HepG2 (cell line): ENCODE results near the gene MRPS7. TPM values are rescaled to one million over a fixed set of nuclear protein-coding genes. Genes with fewer than 3 reads are reported as not detected.

Source experiments
- ARID2 ChIP-seq: sonication (generic); formaldehyde crosslinking; IDR thresholded peaks from 2 replicates; pipeline ENCODE4 v1.8.1; 2022; ENCODE audit warnings: mild to moderate bottlenecking, missing genetic modification reagents, borderline replicate concordance
- ATAD3A ChIP-seq: sonication (generic); formaldehyde crosslinking; IDR thresholded peaks from 2 replicates; pipeline ENCODE4 v1.4.0; 2020; ENCODE audit warnings: missing genetic modification reagents
- CBFB ChIP-seq: sonication (generic); formaldehyde crosslinking; IDR thresholded peaks from 2 replicates; pipeline ENCODE4 v1.4.0; 2020; ENCODE audit warnings: missing genetic modification reagents
- CREB1 ChIP-seq, 2 experiments: fragments of 450-650 bp in 1 of 2; IDR thresholded peaks; 2 replicates each; pipeline ENCODE4 v1.6.1; 2016 to 2017; ENCODE audit warnings: control low read depth in 1 of 2, mild to moderate bottlenecking in 1 of 2, missing compliant biosample characterization in 1 of 2, missing genetic modification characterization in 1 of 2
- HDAC1 ChIP-seq: sonication (generic); formaldehyde crosslinking; IDR thresholded peaks from 2 replicates; pipeline ENCODE4 v1.5.1; 2020; ENCODE audit warnings: mild to moderate bottlenecking, missing genetic modification reagents
- JUN ChIP-seq: sonication (generic); formaldehyde crosslinking; IDR thresholded peaks from 2 replicates; pipeline ENCODE4 v1.4.0; 2020; ENCODE audit warnings: mild to moderate bottlenecking, missing genetic modification reagents
- KDM6A ChIP-seq: IDR thresholded peaks from 2 replicates; pipeline ENCODE4 v1.6.1; 2016; ENCODE audit warnings: low read depth
- MAFF ChIP-seq: IDR thresholded peaks from 2 replicates; pipeline ENCODE4 v1.6.1; 2011; ENCODE audit warnings: low read depth, low read length, improper control_type of control experiment
- MIER2 ChIP-seq: IDR thresholded peaks from 2 replicates; pipeline ENCODE4 v1.6.1; 2016; ENCODE audit warnings: missing biosample characterization, missing genetic modification reagents
- MTF2 ChIP-seq: sonication (generic); formaldehyde crosslinking; IDR thresholded peaks from 2 replicates; pipeline ENCODE4 v1.5.0; 2020; ENCODE audit warnings: missing genetic modification reagents, borderline replicate concordance
- NCOA5 ChIP-seq: sonication (generic); formaldehyde crosslinking; IDR thresholded peaks from 2 replicates; pipeline ENCODE4 v1.4.0; 2020; ENCODE audit warnings: missing genetic modification reagents
- NFIB ChIP-seq: sonication (generic); formaldehyde crosslinking; IDR thresholded peaks from 2 replicates; pipeline ENCODE4 v1.9.0; 2021; ENCODE audit warnings: missing genetic modification reagents, mild to moderate bottlenecking, borderline replicate concordance
- RBFOX2 ChIP-seq: fragments of 200-400 bp; formaldehyde crosslinking; IDR thresholded peaks from 2 replicates; pipeline ENCODE4 v1.6.1; 2017; ENCODE audit warnings: low read depth, mild to moderate bottlenecking, low read length
- SAP130 ChIP-seq: IDR thresholded peaks from 2 replicates; pipeline ENCODE4 v1.6.1; 2016; ENCODE audit warnings: low read depth
- SNRNP70 ChIP-seq: fragments of 200-400 bp; formaldehyde crosslinking; IDR thresholded peaks from 2 replicates; pipeline ENCODE4 v1.6.1; 2017; ENCODE audit warnings: mild to moderate bottlenecking, low read depth, low read length, moderate library complexity
- SOX13 ChIP-seq, 3 experiments: fragments of 450-650 bp in 1 of 3; sonication (generic) in 1 of 3; formaldehyde crosslinking in 1 of 3; IDR thresholded peaks in 2 of 3; conservative IDR thresholded peaks in 1 of 3; 2 replicates each; pipeline versions ENCODE4 v1.5.0 to v1.6.1; 2016 to 2020; ENCODE audit warnings: antibody characterized with exemption in 1 of 3, mild to moderate bottlenecking in 1 of 3, missing compliant biosample characterization in 1 of 3, missing genetic modification reagents in 1 of 3, moderate library complexity in 1 of 3
- U2AF2 ChIP-seq: fragments of 200-400 bp; formaldehyde crosslinking; IDR thresholded peaks from 2 replicates; pipeline ENCODE4 v1.6.1; 2017; ENCODE audit warnings: low read depth, mild to moderate bottlenecking, low read length
- ZFP90 ChIP-seq: sonication (generic); formaldehyde crosslinking; IDR thresholded peaks from 2 replicates; pipeline ENCODE4 v1.8.0; 2022; ENCODE audit warnings: missing genetic modification reagents, mild to moderate bottlenecking, inconsistent platforms, borderline replicate concordance
- ZNF224 ChIP-seq: sonication (generic); formaldehyde crosslinking; IDR thresholded peaks from 2 replicates; pipeline ENCODE4 v1.5.0; 2020; ENCODE audit warnings: mild to moderate bottlenecking, missing genetic modification reagents
- ZNF337 ChIP-seq: sonication (generic); formaldehyde crosslinking; IDR thresholded peaks from 2 replicates; pipeline ENCODE4 v1.5.1; 2020; ENCODE audit warnings: missing genetic modification reagents, low read depth, mild to moderate bottlenecking, borderline replicate concordance
- ZNF558 ChIP-seq: sonication (generic); formaldehyde crosslinking; IDR thresholded peaks from 2 replicates; pipeline ENCODE4 v1.9.0; 2022; ENCODE audit warnings: mild to moderate bottlenecking, missing genetic modification reagents, borderline replicate concordance
- ZNF570 ChIP-seq: sonication (generic); formaldehyde crosslinking; IDR thresholded peaks from 2 replicates; pipeline ENCODE4 v1.4.0; 2020; ENCODE audit warnings: mild to moderate bottlenecking, missing genetic modification reagents, borderline replicate concordance
- ZNF7 ChIP-seq: IDR thresholded peaks from 2 replicates; pipeline ENCODE4 v1.6.1; 2016; ENCODE audit warnings: missing biosample characterization, missing genetic modification reagents
- ZNF777 ChIP-seq: sonication (generic); formaldehyde crosslinking; IDR thresholded peaks from 2 replicates; pipeline ENCODE4 v1.4.0; 2020; ENCODE audit warnings: missing genetic modification reagents
- ZNF83 ChIP-seq: sonication (generic); formaldehyde crosslinking; IDR thresholded peaks from 2 replicates; pipeline ENCODE4 v1.4.0; 2020; ENCODE audit warnings: missing genetic modification reagents, mild to moderate bottlenecking, borderline replicate concordance
- polyA plus RNA-seq, 8 experiments: library from polyadenylated mRNA; depleted of rRNA in 3 of 8; stranded (reverse) in 7 of 8; unstranded in 1 of 8; fragments of >200 nt; fragmentation: Illumina TruSeq in 4 of 8; extraction: Trizol in 4 of 8; gene quantifications; 2 replicates each; pipeline versions ENCODE4 v1.2.1 to v1.2.3, GENCODE V29; 2011 to 2016; ENCODE audit warnings: low read depth in 4 of 8, missing spikeins in 1 of 8, mixed read lengths in 1 of 8; ENCODE audit not compliant: insufficient read depth in 1 of 8
- total RNA-seq, 5 experiments: library from RNA; depleted of rRNA; stranded (reverse); fragments of >200 nt; fragmentation: Illumina TruSeq; extraction: Trizol; gene quantifications; 2 replicates each; pipeline ENCODE4 v1.2.3, GENCODE V29; 2016; ENCODE audit warnings: low read depth in 1 of 5
- TF ChIP-seq, protein P1 (sequence below): sonication (generic); formaldehyde crosslinking; IDR thresholded peaks from 2 replicates; pipeline ENCODE4 v1.5.0; 2020; ENCODE audit warnings: mild to moderate bottlenecking, missing genetic modification reagents, borderline replicate concordance
- TF ChIP-seq, protein P2 (sequence below): sonication (generic); formaldehyde crosslinking; IDR thresholded peaks from 2 replicates; pipeline ENCODE4 v1.5.0; 2020; ENCODE audit warnings: mild to moderate bottlenecking, low read depth, missing genetic modification reagents, borderline replicate concordance
- TF ChIP-seq, protein P3 (sequence below): sonication (generic); formaldehyde crosslinking; IDR thresholded peaks from 2 replicates; pipeline ENCODE4 v1.5.0; 2020; ENCODE audit warnings: missing genetic modification reagents

Gene MRPS7
- total and polyA plus RNA-seq, 2 of the 13 experiments (the other 11 are each of a cell fraction or from before 2014, with no cell fraction given), result 97.0 to 162 TPM

DNA sequence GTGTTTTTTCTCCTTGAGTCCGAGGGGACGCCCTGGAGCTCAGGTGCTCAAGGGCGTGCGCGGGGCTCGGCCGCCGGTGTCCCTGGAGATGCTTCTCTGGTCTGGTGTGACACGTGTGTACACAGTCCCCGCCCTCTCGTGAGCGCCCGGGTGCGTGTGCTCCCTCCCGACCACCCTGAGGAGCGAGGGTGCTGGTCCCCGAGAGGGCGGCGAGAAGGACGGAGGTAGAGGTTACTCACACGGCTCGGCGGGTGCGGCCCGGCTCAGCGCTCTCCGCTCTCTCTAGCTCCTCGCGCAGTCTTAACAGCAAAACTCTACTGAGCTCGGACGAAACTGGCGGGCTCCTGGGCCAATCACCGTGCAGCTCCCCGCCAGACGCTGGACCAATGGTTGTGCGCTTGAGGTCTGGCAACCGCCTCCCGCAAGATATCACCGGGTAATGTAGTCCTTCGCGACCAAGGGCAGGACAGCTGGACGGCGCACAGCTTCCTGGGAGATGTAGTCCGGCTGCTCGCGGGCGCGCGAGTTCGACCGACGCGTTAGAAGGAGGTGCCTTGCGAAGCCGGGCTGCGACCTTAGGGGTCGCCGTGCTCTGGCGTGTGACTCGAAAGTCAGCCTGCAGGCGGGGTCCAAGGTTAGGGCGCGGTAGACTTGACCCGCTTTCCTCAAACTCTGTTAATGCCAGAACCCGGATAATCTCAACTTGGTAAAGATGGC, 27.6 kb downstream of the MRPS7 start, which contains the start of gene SLC25A19 (continued):
- TF ChIP-seq ATAD3A (CRISPR knock-in tag) (no peak), CREB1 (IDR thresholded peaks at IDR 0.05) (peak; percentile 86), CREB1 (CRISPR knock-in tag; IDR thresholded peaks at IDR 0.05) (peak; percentile 93), ZFP90 (CRISPR knock-in tag) (peak; percentile 98; the same call in 1 of the 2 replicates), ZNF224 (CRISPR knock-in tag) (no peak), MAFF (no peak), HDAC1 (CRISPR knock-in tag) (peak; percentile 96), RBFOX2 (peak; percentile 90), ARID2 (CRISPR knock-in tag) (peak; percentile 96), U2AF2 (no peak), ZNF558 (CRISPR knock-in tag) (0 out of 2 replicates have a peak, but pooled peaks have one; percentile 40), MIER2 (CRISPR knock-in tag) (peak; percentile 67), ZNF777 (CRISPR knock-in tag) (peak; percentile 77), NCOA5 (CRISPR knock-in tag) (no peak), KDM6A (CRISPR knock-in tag) (no peak), ZNF7 (CRISPR knock-in tag) (no peak), ZNF83 (CRISPR knock-in tag) (no peak; the same call in 1 of the 2 replicates), CBFB (CRISPR knock-in tag) (peak; percentile 87), SAP130 (CRISPR knock-in tag) (peak; percentile 98), SNRNP70 (no peak), SOX13 (IDR thresholded peaks at IDR 0.05) (0 out of 2 replicates have a peak, but pooled peaks have one; percentile 65), SOX13 (CRISPR knock-in tag; conservative IDR thresholded peaks at IDR 0.05 in 1 of 2, IDR thresholded peaks at IDR 0.05 in 1 of 2) (peak in 1 of 2 experiments; percentile 4; a peak in 1 of 4 replicates), JUN (CRISPR knock-in tag) (peak; percentile 65; the same call in 1 of the 2 replicates), ZNF337 (CRISPR knock-in tag) (peak; percentile 25; the same call in 1 of the 2 replicates), MTF2 (CRISPR knock-in tag) (no peak), ZNF570 (CRISPR knock-in tag) (no peak), NFIB (CRISPR knock-in tag) (no peak)
- TF ChIP-seq, protein P1, sequence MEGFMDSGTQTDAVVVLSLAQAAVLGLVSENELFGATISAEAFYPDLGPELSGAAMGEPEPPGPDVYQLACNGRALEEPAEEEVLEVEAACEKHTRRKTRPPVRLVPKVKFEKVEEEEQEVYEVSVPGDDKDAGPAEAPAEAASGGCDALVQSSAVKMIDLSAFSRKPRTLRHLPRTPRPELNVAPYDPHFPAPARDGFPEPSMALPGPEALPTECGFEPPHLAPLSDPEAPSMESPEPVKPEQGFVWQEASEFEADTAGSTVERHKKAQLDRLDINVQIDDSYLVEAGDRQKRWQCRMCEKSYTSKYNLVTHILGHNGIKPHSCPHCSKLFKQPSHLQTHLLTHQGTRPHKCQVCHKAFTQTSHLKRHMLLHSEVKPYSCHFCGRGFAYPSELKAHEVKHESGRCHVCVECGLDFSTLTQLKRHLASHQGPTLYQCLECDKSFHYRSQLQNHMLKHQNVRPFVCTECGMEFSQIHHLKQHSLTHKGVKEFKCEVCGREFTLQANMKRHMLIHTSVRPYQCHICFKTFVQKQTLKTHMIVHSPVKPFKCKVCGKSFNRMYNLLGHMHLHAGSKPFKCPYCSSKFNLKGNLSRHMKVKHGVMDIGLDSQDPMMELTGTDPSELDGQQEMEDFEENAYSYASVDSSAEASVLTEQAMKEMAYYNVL (CRISPR knock-in tag), result no peak
- TF ChIP-seq, protein P2, sequence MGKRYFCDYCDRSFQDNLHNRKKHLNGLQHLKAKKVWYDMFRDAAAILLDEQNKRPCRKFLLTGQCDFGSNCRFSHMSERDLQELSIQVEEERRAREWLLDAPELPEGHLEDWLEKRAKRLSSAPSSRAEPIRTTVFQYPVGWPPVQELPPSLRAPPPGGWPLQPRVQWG (CRISPR knock-in tag), result no peak
- TF ChIP-seq, protein P3, sequence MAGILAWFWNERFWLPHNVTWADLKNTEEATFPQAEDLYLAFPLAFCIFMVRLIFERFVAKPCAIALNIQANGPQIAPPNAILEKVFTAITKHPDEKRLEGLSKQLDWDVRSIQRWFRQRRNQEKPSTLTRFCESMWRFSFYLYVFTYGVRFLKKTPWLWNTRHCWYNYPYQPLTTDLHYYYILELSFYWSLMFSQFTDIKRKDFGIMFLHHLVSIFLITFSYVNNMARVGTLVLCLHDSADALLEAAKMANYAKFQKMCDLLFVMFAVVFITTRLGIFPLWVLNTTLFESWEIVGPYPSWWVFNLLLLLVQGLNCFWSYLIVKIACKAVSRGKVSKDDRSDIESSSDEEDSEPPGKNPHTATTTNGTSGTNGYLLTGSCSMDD (CRISPR knock-in tag), result no peak
